Measurements from ENCODE around the gene UBASH3B.
"Not testable (repeated sequence)": the region's sequence is repeated elsewhere in the genome, so short reads cannot be mapped to it uniquely, and the experiment has no call there.

Gene UBASH3B

DNA sequence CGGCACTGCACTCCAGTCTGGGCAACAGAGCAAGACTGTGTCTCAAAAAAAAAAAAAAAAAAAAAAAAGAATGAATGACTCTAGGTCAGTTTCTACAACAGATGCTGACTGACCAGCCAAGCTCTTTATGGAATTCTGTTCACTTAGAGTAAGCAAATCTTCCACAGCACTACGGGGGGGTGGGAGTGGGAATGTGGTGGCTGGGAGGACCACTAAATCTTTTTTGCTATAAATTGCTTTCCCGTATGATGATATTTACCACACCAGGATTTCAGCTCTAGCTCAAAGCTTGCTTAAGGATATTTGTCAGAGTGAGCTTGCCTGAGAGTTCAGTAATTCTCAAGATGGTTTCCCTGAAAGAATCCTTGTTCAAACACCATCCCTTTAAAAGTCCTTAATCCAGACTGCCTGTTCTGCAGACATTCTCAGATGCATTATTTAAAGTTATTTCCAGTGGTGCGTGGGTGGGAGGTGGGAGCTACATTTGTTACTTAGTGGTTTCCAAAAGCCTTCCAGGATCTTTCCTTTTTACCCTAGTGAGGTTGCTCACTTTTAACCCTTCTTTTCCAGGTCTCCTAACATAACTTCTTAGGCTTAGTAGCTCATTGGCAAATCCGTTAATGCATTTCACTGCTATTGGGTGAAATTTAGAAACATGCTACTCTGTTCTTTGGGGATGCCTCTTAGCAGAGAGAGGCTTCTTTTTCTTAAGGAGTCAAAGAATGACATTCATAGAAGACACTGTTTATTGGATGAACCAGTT lies 65.9 kb downstream of the UBASH3B start:
- peaks cover 41% of the 10 kb centered on the region for H3K4me1 Mint-ChIP-seq

DNA sequence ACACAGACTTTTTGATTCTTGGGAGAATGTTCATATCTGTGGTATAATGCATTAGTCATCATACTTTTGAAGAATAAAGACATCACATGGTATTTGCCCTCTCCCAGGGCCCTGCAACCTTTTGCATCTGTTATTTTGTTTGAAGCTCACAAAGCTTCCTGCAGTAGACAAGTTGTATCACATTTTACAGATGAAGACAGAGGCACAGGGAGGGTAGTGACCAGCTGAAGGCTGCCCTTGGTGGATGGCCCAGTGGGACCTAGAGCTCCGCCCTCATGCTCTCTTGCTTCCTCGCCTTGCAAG lies 66.4 kb downstream of the UBASH3B start:
- H3K36me3 Mint-ChIP-seq = no peaks in the 10 kb centered on the region
- no peak overlapping the region for H3K27ac Mint-ChIP-seq
- no peak for ATAC-seq
- peaks cover 40% of the 10 kb centered on the region for H3K4me1 Mint-ChIP-seq
- H3K9me3 Mint-ChIP-seq = no peaks in the 10 kb centered on the region
- H3K4me3 Mint-ChIP-seq = no peak overlapping the region
- H3K27me3 Mint-ChIP-seq = peaks cover 18% of the 10 kb centered on the region

More for the DNA sequence above, 65.9 kb downstream of the UBASH3B start:
- Mint-ChIP-seq H3K36me3 (no peaks in the 10 kb centered on the region), H3K9me3 (no peaks in the 10 kb centered on the region), H3K4me3 (no peak overlapping the region), H3K27me3 (peaks cover 15% of the 10 kb centered on the region), H3K27ac (no peak overlapping the region)
- ATAC-seq = no peak

DNA sequence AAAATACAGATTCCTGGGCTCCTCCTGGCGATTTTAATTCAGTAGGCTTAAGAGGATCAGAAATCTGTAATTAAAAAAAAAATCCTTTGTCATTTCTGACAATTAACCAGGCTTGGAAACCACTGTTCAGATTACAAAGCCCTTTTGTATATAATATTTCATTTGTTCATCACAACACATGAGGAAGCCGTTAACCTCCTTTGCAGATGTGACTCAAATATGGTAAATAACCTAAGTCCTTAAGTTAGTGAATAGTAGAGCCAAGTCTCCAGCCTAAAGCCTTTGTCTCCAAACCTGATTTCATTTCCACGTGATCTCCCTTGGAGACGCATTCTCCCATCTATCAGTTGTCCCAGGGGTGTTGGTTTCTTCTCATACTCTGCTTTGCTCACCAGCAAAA lies 67.6 kb downstream of the UBASH3B start:
- H3K36me3 Mint-ChIP-seq = no peaks in the 10 kb centered on the region
- H3K27ac Mint-ChIP-seq = no peak overlapping the region
- H3K27me3 Mint-ChIP-seq = peaks cover 18% of the 10 kb centered on the region
- H3K9me3 Mint-ChIP-seq = no peaks in the 10 kb centered on the region
- H3K4me3 Mint-ChIP-seq = no peak overlapping the region
- H3K4me1 Mint-ChIP-seq = peaks cover 40% of the 10 kb centered on the region
- no peak for ATAC-seq

DNA sequence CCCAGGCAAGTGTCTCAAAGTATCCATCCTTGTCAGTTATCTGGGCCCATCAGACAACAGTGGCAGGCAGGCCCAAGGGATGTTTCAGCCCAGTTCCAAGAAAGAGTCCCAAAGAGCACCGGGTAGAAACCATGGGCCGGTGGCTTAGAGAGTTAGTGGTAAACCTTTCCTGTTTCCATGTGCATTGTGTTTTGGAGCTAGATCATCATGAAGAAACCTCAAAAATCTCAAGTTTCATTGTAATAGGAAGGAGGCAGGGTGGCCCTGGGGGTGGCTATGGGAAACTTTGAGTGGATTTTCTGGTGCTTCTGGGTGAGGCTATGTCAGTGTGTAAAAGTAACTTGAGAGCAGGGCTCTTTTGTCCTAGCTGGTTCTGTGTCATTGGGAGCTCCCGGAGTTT lies 68.1 kb downstream of the UBASH3B start:
- H3K9me3 Mint-ChIP-seq = no peaks in the 10 kb centered on the region
- H3K27ac Mint-ChIP-seq = no peak overlapping the region
- H3K4me1 Mint-ChIP-seq = peaks cover 41% of the 10 kb centered on the region
- H3K4me3 Mint-ChIP-seq = no peak overlapping the region
- ATAC-seq = no peak
- H3K27me3 Mint-ChIP-seq = peaks cover 18% of the 10 kb centered on the region
- H3K36me3 Mint-ChIP-seq = no peaks in the 10 kb centered on the region

DNA sequence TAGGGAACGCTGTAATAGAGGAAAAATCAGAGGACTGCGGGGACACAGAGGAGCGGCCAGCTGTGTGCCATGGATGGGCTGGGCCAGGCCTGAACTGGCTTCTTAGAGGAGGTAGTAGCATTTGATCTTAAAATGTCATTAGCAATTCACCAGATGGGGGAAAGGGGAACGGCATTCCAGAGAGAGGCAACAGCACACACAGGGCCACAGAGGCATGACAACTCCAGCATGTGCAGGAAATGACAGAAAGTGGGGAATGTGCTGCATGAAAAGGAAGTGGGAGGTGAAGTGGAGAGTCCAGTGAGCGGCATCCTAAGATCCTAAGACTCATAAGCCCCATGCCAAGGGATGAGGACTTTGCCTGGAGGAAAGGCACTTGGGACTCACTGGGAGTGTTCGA lies 69.0 kb downstream of the UBASH3B start:
- Mint-ChIP-seq H3K4me1 (peaks cover 48% of the 10 kb centered on the region), H3K27me3 (peaks cover 18% of the 10 kb centered on the region), H3K27ac (no peak overlapping the region), H3K36me3 (no peaks in the 10 kb centered on the region), H3K4me3 (no peak overlapping the region), H3K9me3 (no peaks in the 10 kb centered on the region)
- ATAC-seq = no peak

DNA sequence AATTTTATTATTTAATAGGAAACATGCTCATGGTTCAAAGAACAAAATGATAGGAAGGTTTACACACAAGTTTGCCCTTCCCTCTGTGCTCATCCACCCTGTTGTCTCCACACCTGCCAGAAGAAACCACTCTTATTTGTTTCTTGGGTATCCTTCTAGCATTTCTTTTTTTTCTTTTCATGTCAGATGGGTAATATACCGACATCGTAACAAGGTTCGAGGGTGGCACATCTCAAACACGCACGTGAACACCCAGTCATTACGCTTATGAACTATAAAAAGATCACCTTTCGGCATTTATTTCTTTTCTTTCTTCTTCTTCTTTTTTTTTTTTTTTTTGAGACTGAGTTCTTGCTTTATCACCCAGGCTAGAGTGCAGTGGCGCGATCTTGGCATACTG lies 70.5 kb downstream of the UBASH3B start:
- Mint-ChIP-seq H3K27me3 (peaks cover 18% of the 10 kb centered on the region), H3K4me3 (peak overlapping the region; percentile 21), H3K36me3 (no peaks in the 10 kb centered on the region), H3K9me3 (no peaks in the 10 kb centered on the region), H3K4me1 (peaks cover 39% of the 10 kb centered on the region), H3K27ac (no peak overlapping the region)
- ATAC-seq = no peak

DNA sequence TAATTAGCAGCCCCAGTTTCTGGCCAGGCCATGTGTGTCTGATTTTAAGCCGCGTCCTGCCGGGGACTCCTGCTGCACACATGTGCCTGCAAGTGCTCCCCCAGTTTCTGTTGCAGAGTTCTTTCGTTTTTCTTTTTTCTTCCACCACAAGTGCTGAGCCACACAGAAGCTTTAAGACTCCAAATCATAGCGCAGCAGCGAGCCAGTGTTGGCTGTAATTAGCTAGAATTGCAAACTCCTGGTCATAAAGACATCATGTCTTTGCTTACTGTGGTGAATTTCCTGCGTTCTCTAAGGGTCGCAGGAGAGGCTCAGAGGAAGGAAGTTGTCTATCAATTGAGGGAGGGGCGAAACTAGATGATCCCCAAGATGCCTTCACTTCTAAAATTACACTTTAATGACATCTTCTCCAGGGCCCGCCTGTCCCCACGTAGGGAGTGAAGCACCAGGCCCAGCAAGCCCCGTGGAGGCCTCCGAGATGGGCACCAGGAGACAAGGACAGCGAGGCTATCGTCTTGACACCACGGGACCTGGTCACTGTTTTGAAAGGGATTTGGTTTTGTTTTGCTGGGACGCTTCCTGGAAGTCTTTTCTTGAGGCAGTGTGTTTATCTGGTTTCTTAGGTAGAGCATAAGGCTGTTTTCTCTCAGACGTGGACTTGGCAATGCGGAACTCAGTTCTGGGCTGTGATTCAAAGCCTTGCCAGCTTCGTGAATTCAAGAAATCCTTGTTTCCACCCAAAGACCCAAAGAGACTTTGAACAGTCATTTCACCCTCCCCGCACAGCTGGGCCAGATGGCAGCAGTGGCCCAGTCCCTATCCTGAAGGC lies 71.8 kb downstream of the UBASH3B start:
- Mint-ChIP-seq H3K27me3 (peaks cover 18% of the 10 kb centered on the region), H3K9me3 (no peaks in the 10 kb centered on the region), H3K36me3 (no peaks in the 10 kb centered on the region), H3K4me1 (peaks cover 39% of the 10 kb centered on the region), H3K27ac (no peak overlapping the region), H3K4me3 (peak overlapping the region; percentile 39)
- ATAC-seq = no peak

DNA sequence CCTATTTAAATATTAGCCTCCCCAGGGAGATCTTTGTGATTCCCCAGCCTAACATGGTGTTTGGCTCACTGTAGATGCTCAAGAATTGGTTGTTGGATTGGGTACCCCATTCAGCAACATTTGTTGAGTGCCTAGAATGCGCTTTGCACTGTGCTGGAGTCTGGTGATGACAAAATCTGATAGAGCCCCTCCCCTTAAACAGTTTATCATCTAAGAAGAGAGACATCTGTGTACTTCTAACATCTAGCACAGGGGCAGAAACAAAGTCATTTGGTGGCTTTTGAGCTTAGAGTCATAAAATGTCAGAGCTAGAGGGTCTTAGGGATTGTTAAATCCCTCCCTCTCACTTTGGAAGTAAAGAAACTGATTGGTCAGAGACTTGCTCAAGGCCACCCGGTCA lies 73.0 kb downstream of the UBASH3B start:
- H3K27ac Mint-ChIP-seq = peak overlapping the region; percentile 33
- no peak for ATAC-seq
- H3K9me3 Mint-ChIP-seq = no peaks in the 10 kb centered on the region
- H3K36me3 Mint-ChIP-seq = no peaks in the 10 kb centered on the region
- peaks cover 36% of the 10 kb centered on the region for H3K4me1 Mint-ChIP-seq
- H3K27me3 Mint-ChIP-seq = peaks cover 18% of the 10 kb centered on the region
- H3K4me3 Mint-ChIP-seq = no peak overlapping the region

DNA sequence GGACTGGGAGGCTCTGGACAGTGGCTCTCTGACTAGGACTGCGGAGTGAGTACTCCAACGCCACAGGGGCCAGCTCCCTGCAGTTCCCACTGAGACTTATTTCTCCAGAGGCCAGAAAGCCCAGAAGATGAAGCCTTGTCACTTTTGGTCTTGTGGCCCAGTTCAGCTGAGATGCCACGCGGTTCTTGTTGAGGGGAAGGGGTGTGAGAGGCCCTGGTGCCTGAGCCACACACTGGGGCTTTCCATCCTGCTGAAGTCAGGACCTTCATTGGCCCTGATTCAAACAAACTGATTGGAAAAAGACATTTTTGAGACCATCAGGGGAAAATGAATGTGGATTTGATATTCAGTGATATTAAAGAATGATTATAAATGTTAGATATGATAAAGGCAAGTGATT lies 73.6 kb downstream of the UBASH3B start:
- H3K27me3 Mint-ChIP-seq = peaks cover 15% of the 10 kb centered on the region
- no peaks in the 10 kb centered on the region for H3K9me3 Mint-ChIP-seq
- no peak for ATAC-seq
- H3K36me3 Mint-ChIP-seq = no peaks in the 10 kb centered on the region
- no peak overlapping the region for H3K4me3 Mint-ChIP-seq
- peak overlapping the region; percentile 33 for H3K27ac Mint-ChIP-seq
- peaks cover 33% of the 10 kb centered on the region for H3K4me1 Mint-ChIP-seq

DNA sequence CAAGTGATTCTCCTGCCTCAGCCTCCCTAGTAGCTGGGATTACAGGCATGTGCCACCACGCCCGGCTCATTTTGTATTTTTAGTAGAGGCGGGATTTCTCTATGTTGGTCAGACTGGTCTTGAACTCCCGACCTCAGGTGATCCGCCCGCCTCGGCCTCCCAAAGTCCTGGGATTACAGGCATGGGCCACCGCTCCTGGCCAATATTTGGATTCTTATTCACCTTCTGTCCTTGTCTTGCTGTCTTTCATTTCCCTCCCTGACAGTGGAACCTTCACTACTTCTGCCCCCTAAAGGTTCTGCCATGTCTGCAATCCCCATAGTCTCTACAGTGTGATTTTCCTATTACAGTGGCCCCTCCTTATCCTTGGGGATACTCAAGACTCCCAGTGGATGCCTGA lies 75.2 kb downstream of the UBASH3B start:
- not testable (repeated sequence) for H3K4me3 Mint-ChIP-seq, H3K27me3 Mint-ChIP-seq, H3K9me3 Mint-ChIP-seq, H3K36me3 Mint-ChIP-seq, ATAC-seq, H3K27ac Mint-ChIP-seq
- H3K4me1 Mint-ChIP-seq = peaks cover 33% of the 10 kb centered on the region

DNA sequence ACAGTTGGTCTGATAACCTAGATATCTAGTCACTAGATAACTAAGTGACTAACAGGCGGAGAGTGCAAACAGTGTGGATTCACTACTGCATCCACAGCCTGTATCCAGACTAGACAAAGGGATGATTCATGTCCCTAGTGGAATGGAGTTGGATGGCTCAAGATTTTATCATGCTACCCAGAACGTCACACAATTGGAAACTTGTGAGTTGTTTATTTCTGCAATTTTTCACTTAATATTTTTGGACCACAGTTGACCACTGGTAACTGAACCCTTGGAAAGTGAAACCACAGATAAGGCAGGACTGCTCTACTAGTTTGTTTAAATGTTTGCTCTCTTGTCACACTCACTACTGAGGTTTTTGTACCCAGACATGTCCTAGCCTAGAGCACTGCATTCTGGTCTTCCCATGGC lies 76.0 kb downstream of the UBASH3B start:
- H3K4me3 Mint-ChIP-seq = no peak overlapping the region
- no peaks in the 10 kb centered on the region for H3K9me3 Mint-ChIP-seq
- H3K4me1 Mint-ChIP-seq = peaks cover 28% of the 10 kb centered on the region
- peaks cover 1% of the 10 kb centered on the region for H3K27me3 Mint-ChIP-seq
- no peak overlapping the region for H3K27ac Mint-ChIP-seq
- no peaks in the 10 kb centered on the region for H3K36me3 Mint-ChIP-seq
- no peak for ATAC-seq

DNA sequence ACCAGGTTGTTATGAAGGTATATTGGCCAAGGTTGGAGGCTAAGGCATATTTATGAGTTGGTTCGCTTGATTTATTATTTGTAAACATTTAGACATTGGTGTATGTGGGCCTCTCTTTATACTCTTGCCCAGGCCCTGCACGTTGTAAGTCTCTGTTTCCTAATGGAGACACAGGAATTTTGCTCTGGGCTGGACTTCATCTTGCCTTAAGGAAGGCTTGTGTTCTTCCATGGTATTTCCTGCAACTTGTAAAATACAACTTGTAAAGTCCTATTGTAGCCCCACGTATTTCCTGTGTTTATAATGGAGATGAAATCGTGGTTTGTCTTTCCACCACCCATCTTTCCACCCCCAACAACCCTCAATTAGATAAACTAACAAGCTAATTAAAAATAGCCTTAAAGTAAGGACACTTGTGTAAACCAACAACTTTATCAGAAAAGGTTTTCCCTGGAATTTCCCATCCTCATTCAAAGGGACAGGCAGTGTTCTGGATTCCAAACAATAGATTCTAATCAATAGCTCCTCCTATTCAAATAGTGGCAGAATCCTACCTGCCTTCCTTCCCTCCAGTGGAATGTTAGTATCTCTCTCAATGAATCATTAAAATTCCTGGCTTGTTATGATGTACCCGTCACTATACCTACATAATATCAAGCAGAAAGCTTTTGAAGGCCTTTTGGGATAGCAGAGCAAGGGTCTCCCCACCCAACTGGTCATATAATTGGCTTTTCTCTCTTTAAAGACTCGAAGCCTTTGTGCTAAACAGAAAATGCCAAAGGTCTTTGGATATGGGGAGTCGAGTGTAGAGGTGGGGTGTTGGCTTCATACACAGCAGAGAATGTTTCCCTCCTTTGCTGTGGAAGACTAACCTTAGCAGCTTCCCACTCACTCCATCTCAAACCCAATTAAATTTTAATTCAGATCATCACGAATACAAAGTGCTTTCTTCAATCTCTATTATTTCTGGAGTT lies 77.1 kb downstream of the UBASH3B start:
- ATAC-seq = no peak
- Mint-ChIP-seq H3K36me3 (no peaks in the 10 kb centered on the region), H3K4me3 (no peak overlapping the region), H3K9me3 (no peaks in the 10 kb centered on the region), H3K27me3 (no peaks in the 10 kb centered on the region), H3K27ac (no peak overlapping the region), H3K4me1 (peaks cover 17% of the 10 kb centered on the region)

DNA sequence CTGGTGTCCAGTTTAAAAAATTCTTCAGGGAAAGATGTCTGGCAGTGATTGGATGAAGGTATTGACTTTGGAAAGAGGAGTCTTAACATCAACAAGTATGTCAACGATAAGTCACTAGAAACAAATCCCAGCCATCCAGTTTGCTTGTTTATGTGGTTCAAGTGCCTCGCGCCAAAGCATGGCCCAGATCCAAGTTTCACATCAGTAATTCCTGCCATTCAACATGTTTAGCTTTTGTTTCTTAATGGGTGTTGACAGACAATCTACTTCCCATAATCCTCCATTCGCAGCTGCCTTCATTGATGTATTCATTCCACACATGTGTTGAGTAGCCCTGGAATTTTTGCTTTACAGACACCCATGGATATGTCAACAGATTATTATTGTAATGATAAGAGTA lies 77.8 kb downstream of the UBASH3B start:
- Mint-ChIP-seq H3K27ac (no peak overlapping the region), H3K9me3 (no peaks in the 10 kb centered on the region), H3K4me1 (peaks cover 10% of the 10 kb centered on the region), H3K4me3 (no peak overlapping the region), H3K27me3 (no peaks in the 10 kb centered on the region), H3K36me3 (no peaks in the 10 kb centered on the region)
- ATAC-seq = no peak

DNA sequence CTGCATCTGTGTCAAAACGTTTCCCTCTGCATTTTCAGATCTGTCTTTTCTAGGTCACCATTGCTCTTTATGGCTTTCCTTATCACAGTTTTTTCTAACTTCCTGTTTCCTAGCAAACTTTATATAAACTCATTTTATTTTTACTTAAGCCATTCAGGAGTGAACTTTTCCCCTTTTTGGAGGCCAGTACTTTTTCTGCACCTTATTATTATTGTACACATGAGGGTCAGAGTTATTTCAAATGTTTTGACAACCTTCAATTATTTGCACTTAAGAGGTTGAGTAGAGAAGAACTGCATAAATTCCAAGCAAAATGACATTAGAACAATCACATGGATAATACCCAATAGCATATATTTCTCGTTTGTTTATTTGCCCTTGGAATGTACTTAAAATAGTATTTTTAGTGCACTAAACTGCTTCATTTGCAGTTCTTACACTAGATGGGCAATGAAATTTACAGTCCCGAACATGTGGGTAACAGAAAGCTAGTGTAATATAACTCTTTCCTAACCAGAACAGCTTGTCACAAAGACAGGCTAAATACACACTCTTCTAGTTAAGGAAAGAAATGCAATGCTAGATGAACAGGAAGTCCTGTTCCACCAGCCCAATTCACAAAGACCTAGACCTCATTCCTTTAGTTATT lies 79.5 kb downstream of the UBASH3B start:
- no peak overlapping the region for H3K4me3 Mint-ChIP-seq
- no peak overlapping the region for H3K27ac Mint-ChIP-seq
- no peaks in the 10 kb centered on the region for H3K27me3 Mint-ChIP-seq
- no peaks in the 10 kb centered on the region for H3K36me3 Mint-ChIP-seq
- no peak for ATAC-seq
- no peaks in the 10 kb centered on the region for H3K9me3 Mint-ChIP-seq
- H3K4me1 Mint-ChIP-seq = no peaks in the 10 kb centered on the region
